Neural progenitor cell (in vitro differentiated cells): ENCODE results near the gene OR6N1. TPM values are rescaled to one million over a fixed set of nuclear protein-coding genes. Genes with fewer than 3 reads are reported as not detected.

Experiments used
- DNase-seq: peaks from one replicate; pipeline ENCODE4 v3.0.0-alpha.2; 2016; ENCODE audit warnings: low spot score
- H2AFZ ChIP-seq: fragments of 200-600 bp; sonication (generic); replicated peaks from 2 replicates; pipeline ENCODE4 v1.6.1; 2016; ENCODE audit warnings: antibody characterized with exemption
- H3F3A ChIP-seq: fragments of 200-600 bp; sonication (generic); 2 replicates; pipeline ENCODE4 v1.6.1; 2016; ENCODE audit warnings: antibody characterized with exemption, low read depth
- H3K27ac ChIP-seq: fragments of 200-600 bp; sonication (generic); 2 replicates; pipeline ENCODE4 v1.5.1; 2016; ENCODE audit warnings: mild to moderate bottlenecking
- H3K27me3 ChIP-seq: fragments of 200-600 bp; sonication (generic); 2 replicates; pipeline ENCODE4 v1.6.1; 2016; ENCODE audit warnings: mild to moderate bottlenecking, moderate library complexity
- H3K36me3 ChIP-seq: fragments of 200-600 bp; sonication (generic); 2 replicates; pipeline ENCODE4 v1.5.1; 2016
- H3K4me1 ChIP-seq: fragments of 200-600 bp; sonication (generic); 2 replicates; pipeline ENCODE4 v1.6.1; 2016; ENCODE audit warnings: mixed run types
- H3K4me2 ChIP-seq: fragments of 200-600 bp; sonication (generic); 2 replicates; pipeline ENCODE4 v1.6.1; 2016
- H3K4me3 ChIP-seq: fragments of 200-600 bp; sonication (generic); 2 replicates; pipeline ENCODE4 v1.5.1; 2016
- H3K79me2 ChIP-seq: fragments of 200-600 bp; sonication (generic); 2 replicates; pipeline ENCODE4 v1.6.1; 2016; ENCODE audit warnings: low read depth
- H3K9ac ChIP-seq: fragments of 200-600 bp; sonication (generic); 2 replicates; pipeline ENCODE4 v1.6.1; 2016
- H3K9me3 ChIP-seq: fragments of 200-600 bp; sonication (generic); 2 replicates; pipeline ENCODE4 v1.5.1; 2016; ENCODE audit warnings: low read depth
- H4K20me1 ChIP-seq: fragments of 200-600 bp; sonication (generic); 2 replicates; pipeline ENCODE4 v1.6.1; 2016; ENCODE audit warnings: low read depth
- H3K27ac Mint-ChIP-seq: 3 replicates; pipeline ENCODE4 v1.8.0; 2021; ENCODE audit warnings: mixed read lengths
- H3K27me3 Mint-ChIP-seq: 2 replicates; pipeline ENCODE4 v1.8.0; 2022; ENCODE audit warnings: low read depth, mild to moderate bottlenecking, inconsistent platforms, moderate library complexity, mixed read lengths; ENCODE audit not compliant: insufficient read depth
- H3K36me3 Mint-ChIP-seq: 3 replicates; pipeline ENCODE4 v1.8.0; 2021; ENCODE audit warnings: mixed read lengths
- H3K4me1 Mint-ChIP-seq: 3 replicates; pipeline ENCODE4 v1.8.0; 2021; ENCODE audit warnings: mixed read lengths
- H3K4me3 Mint-ChIP-seq: 3 replicates; pipeline ENCODE4 v1.8.0; 2021; ENCODE audit warnings: mild to moderate bottlenecking, moderate library complexity, mixed read lengths
- H3K9me3 Mint-ChIP-seq: 3 replicates; pipeline ENCODE4 v1.8.0; 2020; ENCODE audit warnings: mixed read lengths
- CTCF ChIP-seq: fragments of 200-600 bp; sonication (generic); IDR thresholded peaks from 2 replicates; pipeline ENCODE4 v1.5.1; 2017; ENCODE audit warnings: antibody characterized with exemption, mild to moderate bottlenecking
- EZH2 ChIP-seq: fragments of 200-600 bp; sonication (generic); IDR thresholded peaks from 2 replicates; pipeline ENCODE4 v1.6.1; 2017; ENCODE audit warnings: antibody characterized with exemption, mild to moderate bottlenecking, moderate library complexity
- EZH2phosphoT487 ChIP-seq: fragments of 200-600 bp; sonication (generic); IDR thresholded peaks from 2 replicates; pipeline ENCODE4 v1.6.1; 2017; ENCODE audit warnings: antibody characterized with exemption
- total RNA-seq: library from RNA; depleted of rRNA; stranded (reverse); fragments of >200 nt; gene quantifications from 2 replicates; pipeline ENCODE4 v1.2.3, GENCODE V29; 2015; ENCODE audit warnings: low replicate concordance

OR6N1 gene
- total RNA-seq, 1 donor from 2014 or later = not detected

GRCh38 chr1:158818975-158819431 is 47.0 kb upstream of the OR6N1 start:
- H3K9me3 ChIP-seq = no peaks in the 10 kb centered on the region
- H3K27me3 ChIP-seq = no peaks in the 10 kb centered on the region
- no peaks in the 10 kb centered on the region for H3K4me1 ChIP-seq
- H3K4me3 ChIP-seq = no peak overlapping the region
- H3K4me2 ChIP-seq = no peak overlapping the region
- no peak overlapping the region for H3K27ac Mint-ChIP-seq
- H3F3A ChIP-seq = no peaks in the 10 kb centered on the region
- no peak overlapping the region for H3K9ac ChIP-seq
- no peaks in the 10 kb centered on the region for H3K4me1 Mint-ChIP-seq
- no peak overlapping the region for H3K4me3 Mint-ChIP-seq
- H3K27me3 Mint-ChIP-seq = no peaks in the 10 kb centered on the region
- H3K9me3 Mint-ChIP-seq = no peaks in the 10 kb centered on the region
- TF ChIP-seq EZH2 = no peak
- no peak for TF ChIP-seq EZH2phosphoT487
- TF ChIP-seq CTCF = no peak
- H3K79me2 ChIP-seq = no peaks in the 10 kb centered on the region
- no peak for DNase-seq
- H3K36me3 ChIP-seq = no peaks in the 10 kb centered on the region
- H3K27ac ChIP-seq = no peak overlapping the region
- no peaks in the 10 kb centered on the region for H3K36me3 Mint-ChIP-seq
- no peak overlapping the region for H2AFZ ChIP-seq
- H4K20me1 ChIP-seq = no peaks in the 10 kb centered on the region

GRCh38 chr1:158818560-158818959 is 46.6 kb upstream of the OR6N1 start:
- H3K79me2 ChIP-seq = no peaks in the 10 kb centered on the region
- H2AFZ ChIP-seq = no peak overlapping the region
- no peaks in the 10 kb centered on the region for H3K36me3 Mint-ChIP-seq
- DNase-seq = no peak
- H3K9me3 Mint-ChIP-seq = no peaks in the 10 kb centered on the region
- H3K9me3 ChIP-seq = no peaks in the 10 kb centered on the region
- TF ChIP-seq EZH2phosphoT487 (no peak), CTCF (no peak), EZH2 (no peak)
- H3F3A ChIP-seq = no peaks in the 10 kb centered on the region
- H3K4me1 ChIP-seq = no peaks in the 10 kb centered on the region
- H3K4me3 ChIP-seq = no peak overlapping the region
- no peaks in the 10 kb centered on the region for H3K36me3 ChIP-seq
- H4K20me1 ChIP-seq = no peaks in the 10 kb centered on the region
- no peaks in the 10 kb centered on the region for H3K4me1 Mint-ChIP-seq
- no peak overlapping the region for H3K9ac ChIP-seq
- no peak overlapping the region for H3K27ac ChIP-seq
- no peak overlapping the region for H3K4me3 Mint-ChIP-seq
- no peak overlapping the region for H3K4me2 ChIP-seq
- H3K27ac Mint-ChIP-seq = no peak overlapping the region
- no peaks in the 10 kb centered on the region for H3K27me3 ChIP-seq
- no peaks in the 10 kb centered on the region for H3K27me3 Mint-ChIP-seq

GRCh38 chr1:158814970-158815369 is 43.0 kb upstream of the OR6N1 start:
- Histone ChIP-seq H3K4me1 (no peaks in the 10 kb centered on the region), H3K9me3 (no peaks in the 10 kb centered on the region), H4K20me1 (no peaks in the 10 kb centered on the region), H3K9ac (no peak overlapping the region), H3K4me3 (no peak overlapping the region), H3K27me3 (no peaks in the 10 kb centered on the region), H3K4me2 (no peak overlapping the region), H2AFZ (no peak overlapping the region), H3K27ac (no peak overlapping the region), H3K36me3 (no peaks in the 10 kb centered on the region), H3F3A (no peaks in the 10 kb centered on the region), H3K79me2 (no peaks in the 10 kb centered on the region)
- H3K27ac Mint-ChIP-seq = no peak overlapping the region
- no peaks in the 10 kb centered on the region for H3K9me3 Mint-ChIP-seq
- H3K27me3 Mint-ChIP-seq = no peaks in the 10 kb centered on the region
- no peaks in the 10 kb centered on the region for H3K36me3 Mint-ChIP-seq
- TF ChIP-seq CTCF (no peak), EZH2 (no peak), EZH2phosphoT487 (no peak)
- DNase-seq = no peak
- no peaks in the 10 kb centered on the region for H3K4me1 Mint-ChIP-seq
- H3K4me3 Mint-ChIP-seq = no peak overlapping the region
